SHP77 treated with DMSO at 0.1 percent for 48 hours (cell line): ENCODE results near the gene KRT32.
"Not testable (repeated sequence)": the region's sequence is repeated elsewhere in the genome, so short reads cannot be mapped to it uniquely, and the experiment has no call there.

Experiments
- DNase-seq: peaks from one replicate; lab custom pipeline; 2025; lab: John Stamatoyannopoulos, UW

Gene KRT32

DNA sequence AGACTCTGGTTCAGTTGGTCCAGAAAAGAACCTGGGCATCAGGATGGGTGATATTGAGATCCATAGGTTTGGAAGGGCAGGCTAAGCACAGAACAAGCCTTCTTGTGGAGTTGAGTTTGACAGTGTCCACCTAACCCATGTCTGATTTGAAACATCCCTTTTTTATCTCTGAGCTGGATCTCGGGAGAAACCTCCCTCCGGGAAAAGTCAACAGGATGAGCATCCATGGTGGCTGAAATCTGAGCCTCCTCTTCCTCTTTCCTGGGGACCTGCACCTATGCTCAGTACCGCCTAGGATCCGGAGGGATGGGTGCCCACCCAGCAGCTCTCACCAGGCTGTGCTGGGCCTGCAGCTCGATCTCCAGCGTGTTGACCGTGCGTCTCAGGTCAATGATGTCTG is 3.4 kb downstream of the KRT32 start:
- no peak for DNase-seq

DNA sequence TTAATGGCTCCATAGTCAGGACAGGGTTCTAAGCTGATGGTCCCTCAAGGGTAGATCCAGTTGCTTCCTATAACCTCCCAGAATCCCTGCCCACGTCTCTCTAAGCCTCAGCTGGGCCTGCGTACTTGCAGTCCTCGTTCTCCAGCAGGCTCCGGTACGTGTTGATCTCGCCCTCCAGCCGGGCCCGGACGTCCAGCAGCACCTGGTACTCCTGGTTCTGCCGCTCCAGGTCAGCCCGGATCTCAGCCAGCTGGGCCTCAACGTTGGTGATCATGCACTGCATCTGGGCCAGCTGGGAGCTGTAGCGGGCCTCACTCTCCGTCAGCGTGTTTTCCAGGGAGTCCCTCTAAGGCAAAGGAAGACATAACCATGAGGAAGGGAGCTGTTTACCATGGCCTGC is 4.5 kb downstream of the KRT32 start:
- no peak for DNase-seq

DNA sequence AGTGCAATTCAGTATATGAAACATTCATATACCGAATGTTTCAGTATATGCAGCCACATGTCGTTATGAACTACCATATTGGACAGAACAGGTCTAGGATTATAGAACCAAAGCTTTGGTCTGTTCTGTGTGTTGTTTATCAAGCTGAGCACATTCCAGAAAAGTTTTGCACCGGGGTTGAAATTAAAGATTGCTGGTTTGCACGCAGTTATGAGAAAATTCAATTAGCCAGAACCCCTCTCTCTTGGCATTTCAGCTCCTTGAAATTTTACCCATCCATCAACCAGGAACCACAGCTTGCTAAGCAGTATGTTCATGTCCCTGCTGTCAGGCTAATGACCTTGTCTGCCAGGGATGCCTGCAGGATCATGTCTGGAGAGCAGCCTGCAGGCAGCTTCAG is 9.5 kb downstream of the KRT32 start:
- DNase-seq = no peak

DNA sequence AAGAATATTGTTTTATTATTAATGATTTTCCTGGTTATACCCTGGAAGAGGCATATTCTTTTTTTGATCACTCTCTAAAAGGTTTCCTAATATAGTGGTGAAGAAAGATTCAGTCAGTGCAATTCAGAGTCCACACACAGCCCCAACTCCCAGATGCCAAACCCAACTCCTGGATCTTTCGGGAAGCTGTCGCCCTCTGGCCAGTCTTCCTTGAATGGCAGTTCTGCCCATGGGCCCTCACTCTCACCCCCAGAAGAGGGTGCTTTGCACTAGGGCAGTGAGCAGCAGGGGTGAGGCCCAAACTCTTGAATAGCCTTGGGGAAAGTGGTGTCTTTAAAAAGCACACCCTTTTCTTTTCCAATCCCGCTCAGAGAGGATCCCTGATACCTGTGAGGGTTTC is 11.0 kb downstream of the KRT32 start:
- no peak for DNase-seq

DNA sequence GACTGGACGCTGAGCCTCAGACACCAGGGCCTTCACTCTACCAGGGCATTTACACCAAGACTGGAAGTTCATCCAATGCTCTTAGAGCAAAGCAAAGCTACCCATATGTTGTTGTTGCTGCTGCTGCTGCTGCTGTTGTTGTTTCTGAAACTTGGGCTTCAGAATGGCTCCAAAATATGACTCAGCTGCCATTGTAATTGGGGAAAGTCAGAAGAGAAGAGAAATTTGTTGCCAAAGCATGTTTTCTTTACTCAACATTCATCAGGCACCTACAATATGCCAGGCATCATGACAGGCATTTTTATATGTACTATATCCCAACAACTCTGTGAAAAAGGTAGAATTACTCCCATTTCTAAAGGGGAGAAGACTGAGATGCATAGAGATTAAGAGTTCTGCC is 11.9 kb downstream of the KRT32 start:
- no peak for DNase-seq

DNA sequence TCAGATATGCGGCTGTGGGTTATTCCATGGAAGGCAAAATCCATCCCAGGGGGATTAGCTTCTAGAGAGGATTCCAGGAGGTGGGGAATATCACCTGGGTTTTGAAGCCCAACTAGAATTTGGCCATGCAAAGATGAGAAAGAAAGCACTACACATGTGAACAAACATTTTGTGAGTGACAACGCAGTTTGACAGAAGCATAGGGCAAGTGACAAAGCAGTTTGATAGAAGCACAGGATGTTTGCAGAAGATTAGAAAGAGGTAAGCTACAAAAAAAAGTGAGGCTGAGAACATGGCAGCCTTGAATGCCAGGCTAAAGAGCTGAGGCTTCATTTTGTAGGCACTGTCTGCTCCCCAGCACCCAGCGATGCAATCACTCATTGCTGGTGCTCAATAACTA is 14.1 kb downstream of the KRT32 start:
- DNase-seq = no peak

DNA sequence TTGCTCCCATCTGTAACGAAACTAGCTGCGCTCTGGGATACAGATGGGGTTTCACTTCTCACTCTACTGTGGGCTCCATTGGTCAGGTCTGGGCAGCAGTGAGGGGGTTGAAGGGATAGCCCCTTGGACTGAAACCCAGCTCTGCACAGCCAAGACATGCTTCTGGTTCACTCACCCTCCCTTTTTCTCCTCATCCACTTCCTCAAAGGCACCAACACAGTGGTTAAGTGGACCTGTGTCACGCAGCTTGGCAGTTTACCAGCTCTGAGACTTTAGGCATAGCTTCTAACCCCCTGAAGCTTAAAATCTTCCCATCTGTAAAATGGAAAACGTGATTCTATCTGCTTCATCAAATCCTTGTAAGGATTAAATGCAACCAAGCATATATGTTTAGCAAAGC is 14.9 kb downstream of the KRT32 start:
- DNase-seq = no peak

DNA sequence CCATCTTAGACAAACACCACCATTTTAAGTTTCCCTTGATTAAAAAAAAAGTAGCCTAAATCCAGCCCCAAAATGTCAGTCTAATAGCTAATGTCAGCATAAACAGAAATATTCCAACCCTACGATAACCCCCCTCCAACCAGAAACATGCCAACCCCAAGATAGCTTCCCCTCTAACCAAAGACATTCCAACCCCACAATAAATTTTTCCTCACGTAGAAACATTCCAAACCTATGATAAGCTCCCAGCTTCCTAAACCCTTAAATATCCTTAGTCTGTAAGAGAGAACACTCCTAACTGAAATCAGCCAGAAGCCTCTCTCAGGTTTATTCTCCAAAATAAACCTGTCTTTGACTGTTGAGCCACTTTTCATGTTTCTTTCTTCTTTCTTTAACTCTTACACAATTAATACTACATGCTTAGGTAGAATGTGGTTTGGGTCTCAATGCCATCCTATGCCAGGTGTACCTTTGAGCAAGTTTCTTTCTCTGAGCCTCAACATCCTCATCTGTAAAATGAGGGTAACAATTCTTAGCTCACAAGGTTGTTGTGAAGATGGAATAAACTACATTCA is 15.9 kb downstream of the KRT32 start:
- DNase-seq = no peak

DNA sequence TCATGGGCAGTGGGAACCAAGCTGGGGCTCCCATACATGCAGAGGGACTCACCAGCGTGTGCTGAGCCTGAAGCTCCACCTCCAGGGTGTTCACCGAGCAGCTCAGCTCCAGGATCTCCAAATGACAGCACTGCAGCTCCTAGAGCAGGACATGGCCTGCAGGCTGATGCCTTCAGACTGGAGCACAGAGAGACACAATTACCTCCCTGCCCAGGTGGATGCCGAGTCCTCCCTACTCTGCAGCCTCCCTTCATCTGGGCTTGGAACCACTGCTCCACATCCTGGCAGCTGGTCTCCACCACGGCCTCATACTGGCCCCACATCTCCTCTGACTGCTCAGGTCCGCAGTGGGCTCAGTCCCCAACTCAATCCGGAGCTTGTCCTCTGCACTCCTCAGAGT is 18.2 kb downstream of the KRT32 start:
- DNase-seq = no peak

DNA sequence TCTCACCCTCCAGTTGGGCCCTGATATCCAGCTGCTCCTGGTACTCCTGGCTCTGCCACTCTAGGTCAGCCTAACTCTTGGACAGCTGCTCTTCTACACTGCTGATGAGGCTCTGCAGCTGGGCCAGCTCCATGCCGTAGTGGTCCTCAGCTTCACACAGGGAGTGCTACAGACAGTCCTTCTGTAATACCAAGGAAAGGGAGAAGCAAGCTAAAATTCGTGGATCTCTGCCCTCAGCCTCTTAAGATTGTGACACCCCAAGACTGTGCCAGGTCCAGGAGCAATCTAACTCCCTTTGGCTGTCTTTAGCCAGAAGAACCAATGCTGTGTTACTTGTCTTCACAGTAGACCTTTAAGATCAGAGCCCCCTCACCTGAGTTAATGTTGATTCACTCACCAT is 18.7 kb downstream of the KRT32 start:
- DNase-seq = no peak

DNA sequence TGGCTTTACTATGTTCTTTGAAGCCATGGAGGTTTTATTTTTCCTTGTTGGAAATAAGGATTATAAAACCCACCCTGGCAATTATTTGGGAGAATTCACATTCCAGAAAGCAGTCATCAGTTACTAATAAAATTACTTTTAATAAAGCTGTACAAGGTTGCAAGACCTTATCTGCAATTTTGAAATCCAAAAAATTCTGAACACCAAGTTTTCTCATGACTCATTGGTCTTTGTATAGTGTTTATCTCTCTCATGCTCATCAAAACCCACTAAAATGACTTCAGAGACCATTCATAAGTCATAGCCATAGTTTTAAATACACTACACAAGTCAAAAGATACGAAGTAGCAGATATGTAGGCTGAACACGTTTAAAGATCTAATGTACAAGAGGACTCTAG is 20.4 kb downstream of the KRT32 start:
- no peak for DNase-seq

DNA sequence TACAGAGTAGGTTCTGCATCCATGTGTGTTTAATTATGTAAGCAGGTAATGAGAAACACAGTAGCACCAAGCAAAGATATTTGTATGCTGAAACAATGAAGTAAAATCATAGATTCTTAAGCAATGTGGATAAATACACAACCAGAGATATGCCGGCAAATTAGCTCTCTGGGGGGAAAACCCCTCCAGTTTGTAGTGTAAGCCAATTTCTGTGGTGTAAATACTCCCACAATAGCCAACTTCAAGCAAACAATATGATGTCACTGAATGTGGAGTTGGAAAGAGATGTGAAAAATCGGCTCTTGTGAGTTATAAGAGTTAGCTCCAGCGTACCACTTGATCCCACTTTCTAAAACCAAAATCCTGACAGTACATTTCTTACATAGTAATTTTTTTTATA is 22.5 kb downstream of the KRT32 start:
- DNase-seq = no peak

DNA sequence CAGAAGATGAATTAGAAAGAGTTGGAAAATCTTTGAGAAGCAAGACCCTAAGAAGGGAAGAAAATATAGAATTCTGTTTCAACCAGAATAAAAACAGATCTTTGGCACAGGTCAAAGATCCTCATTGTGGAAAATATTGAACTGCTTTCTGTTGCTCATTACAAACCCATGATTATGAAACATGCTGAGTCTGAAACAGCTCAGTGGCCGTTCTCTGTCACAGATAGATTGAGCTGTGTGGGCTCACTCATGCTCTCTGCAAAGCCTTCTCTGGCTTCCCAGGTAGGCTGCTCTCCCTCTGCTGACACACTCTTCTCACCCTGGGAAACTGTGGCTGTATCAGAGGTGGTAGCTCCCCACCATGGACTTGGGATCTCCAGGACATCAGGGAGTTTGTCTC is 23.0 kb downstream of the KRT32 start:
- DNase-seq = no peak

DNA sequence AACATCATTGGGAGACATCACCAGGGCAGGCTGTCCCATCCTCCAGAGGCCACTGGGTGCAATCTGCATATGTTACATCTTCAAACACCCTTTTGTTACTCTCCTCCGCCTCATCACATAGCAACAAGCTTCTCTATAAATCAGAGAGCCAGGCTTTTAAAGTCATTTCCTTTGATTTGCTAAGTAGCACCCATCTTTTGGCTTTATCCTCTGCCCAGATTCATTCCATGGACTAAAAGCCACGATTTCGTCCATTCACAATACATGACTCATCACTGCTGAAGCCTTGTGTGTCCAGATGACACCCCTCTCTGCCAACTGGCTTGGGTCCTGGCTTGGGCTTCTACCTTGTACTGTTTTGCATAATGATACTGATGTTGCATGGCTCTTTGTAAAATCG is 24.4 kb downstream of the KRT32 start:
- no peak for DNase-seq

DNA sequence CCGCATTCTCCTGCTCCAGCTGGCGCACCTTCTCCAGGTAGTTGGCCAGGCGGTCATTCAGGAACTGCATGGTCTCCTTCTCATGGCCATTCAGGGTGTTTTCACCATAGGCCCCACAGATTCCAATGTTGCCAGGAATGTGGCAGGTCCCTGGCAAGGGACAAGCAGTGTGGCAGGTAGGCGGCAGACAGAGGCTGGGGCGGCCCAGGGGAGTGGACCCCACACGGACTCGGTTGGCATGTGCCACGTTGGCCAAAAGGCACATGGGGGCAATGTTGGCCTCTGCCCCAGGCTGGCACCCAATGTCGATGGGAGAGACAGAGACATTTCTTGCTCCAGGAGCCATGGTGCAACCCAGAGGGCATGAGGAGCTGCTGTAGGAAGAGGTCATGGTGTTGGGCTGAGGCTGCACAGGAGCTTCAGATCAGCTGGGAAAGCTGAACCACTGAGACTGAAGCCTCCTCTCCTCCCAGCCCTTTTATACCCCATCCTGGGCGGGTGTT is 26.6 kb downstream of the KRT32 start, which contains the start of gene KRT38:
Gene KRT38 (minus strand): TSS at position 453 of the 503 bp plus-strand sequence. CDS start 62 bp downstream, at position 391.
- no peak for DNase-seq

DNA sequence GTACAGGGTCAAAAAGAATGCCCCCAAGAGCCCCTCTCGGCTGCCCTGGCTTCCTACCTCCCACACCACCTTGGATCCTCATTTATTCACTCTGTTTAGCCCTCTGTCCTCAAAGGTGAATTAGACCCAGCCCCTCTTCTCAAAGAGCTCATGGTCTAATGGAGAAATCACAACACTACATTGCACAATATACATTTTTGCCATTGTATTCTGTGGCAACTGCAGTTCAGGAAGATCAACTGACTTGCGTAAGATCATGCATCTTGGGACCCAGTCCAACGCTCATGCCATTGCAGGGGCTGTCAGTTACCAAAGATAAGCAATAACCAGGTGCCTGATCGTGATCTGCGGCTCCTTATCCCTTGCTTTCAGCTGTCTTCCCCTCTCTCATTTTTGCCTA is 27.8 kb downstream of the KRT32 start:
- DNase-seq = no peak

DNA sequence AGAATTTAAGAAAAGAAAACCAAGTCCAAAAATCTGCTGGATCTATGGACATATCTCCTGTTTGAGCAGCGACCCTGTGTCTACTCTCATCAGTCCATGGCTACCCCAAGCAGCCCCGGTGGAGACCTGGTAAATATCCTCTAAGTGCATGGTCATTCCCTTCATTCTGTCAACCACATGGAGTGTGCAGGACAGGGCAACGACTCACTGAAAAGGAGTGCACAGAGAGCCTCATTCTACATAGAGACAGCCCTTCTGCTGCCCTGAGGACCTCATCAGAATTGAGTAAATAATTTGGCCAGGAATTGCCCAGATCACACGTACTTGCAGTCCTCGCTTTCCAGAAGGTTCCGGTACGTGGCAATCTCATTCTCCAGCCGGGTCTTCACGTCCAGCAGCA is 29.4 kb downstream of the KRT32 start:
- no peak for DNase-seq

DNA sequence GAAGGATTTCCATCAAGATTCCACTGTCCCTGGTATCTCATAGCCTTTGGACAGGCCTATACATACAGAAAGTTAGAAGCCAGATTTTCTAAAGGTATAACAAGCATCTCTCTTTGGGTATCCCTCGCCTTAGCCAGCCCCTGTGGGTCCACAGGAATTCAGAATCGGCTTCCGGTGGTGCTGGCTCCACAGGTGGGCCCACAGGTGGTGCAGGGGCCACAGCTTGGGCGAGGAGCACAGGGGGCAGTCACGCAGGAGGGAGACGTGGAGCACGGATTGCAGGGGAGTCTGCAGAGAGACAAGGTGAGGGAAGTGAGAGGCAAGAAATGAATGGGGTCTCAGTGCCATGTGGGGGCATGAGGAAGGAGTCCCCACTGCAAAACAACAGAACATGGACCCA is 29.9 kb downstream of the KRT32 start:
- no peak for DNase-seq

DNA sequence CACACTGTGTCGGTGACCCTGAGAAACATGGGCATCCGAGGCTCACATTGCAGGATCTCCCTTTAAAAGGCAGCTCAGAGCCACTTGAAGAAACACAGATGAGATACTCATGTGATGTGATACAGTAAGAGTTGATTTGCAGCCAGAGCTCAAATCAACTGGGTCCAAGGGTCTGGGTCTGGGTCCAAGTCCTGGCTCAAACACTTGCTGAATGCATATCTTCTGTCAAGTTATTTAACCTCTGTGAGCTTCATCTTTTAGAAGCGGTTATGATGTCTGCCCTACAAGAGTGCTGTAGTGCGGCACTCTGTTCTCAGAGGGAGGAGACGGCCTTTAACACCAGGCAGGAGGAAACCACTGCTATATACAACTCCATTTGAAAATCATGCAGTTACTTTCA is 32.8 kb downstream of the KRT32 start:
- no peak for DNase-seq

DNA sequence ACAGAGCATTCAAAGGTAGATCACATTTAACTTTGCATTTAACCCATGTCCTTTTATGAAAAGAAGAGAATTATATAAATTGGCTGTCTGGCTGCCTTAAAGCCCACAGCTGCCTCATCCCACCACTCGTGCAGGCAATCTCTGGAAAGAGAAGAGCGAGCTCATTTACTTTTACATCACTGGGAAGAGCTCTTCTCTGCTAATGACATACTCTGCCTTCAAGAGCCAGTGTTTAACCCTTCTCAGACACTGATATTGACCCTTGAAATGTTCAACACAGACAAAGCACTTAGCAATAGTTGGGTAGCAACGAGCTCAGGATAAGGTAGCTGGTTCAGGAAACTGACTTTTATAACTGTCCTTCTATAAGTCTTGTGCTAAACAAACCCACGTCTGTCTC is 33.2 kb downstream of the KRT32 start:
- no peak for DNase-seq

DNA sequence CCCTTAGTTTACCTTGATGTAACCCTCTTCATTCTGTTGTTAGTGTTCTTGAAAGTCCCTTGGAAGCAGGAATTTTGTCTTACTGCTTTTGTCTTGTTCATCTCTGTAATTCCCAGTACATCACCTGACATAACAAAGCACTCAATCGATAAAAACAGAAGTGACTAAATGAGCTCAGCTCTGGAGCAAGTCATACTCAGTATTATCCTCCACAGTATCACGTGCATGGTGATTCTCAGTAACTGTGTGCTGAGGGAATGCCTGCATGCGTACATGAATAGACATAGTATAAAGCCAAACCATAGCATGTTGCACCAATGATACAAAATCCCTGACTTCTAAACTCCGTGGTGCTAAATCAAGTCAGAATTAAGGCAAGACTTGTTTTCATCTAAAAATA is 33.6 kb downstream of the KRT32 start:
- DNase-seq = no peak

DNA sequence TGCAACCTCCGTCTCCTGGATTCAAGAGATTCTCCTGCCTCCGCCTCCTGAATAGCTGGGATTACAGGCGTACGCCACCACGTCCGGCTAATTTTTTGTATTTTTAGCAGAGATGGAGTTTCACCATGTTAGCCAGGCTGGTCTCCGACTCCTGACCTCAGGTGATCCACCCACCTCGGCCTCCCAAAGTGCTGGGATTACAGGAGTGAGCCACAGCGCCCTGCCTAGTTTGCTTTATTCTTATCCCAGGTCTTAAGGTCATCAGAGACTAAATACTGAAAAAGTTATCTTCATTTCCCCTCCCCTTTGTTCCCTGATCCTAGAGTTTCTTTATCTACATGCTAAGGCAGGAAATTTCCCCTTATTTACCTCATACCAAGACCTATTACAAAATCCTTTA is 36.8 kb downstream of the KRT32 start:
- DNase-seq = not testable (repeated sequence)

DNA sequence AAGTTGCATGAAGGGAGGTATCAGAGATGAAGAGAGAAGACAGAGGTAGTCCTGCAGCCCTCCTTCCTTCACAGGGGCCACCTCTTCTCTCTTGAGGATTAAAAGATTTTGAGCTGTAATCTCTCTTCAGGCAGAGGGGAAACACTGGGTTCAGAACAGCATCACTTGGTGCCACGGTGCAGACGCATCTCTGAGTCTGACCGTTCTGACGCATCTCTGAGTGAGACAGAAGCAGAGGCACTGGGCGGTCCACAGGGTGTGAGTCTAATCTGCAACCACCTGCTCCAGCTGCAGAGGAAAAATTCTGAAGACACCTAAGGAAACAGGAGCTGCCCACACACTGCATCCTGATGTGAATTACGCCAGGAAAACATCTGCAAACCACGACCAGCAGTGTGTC is 37.5 kb downstream of the KRT32 start:
- no peak for DNase-seq

DNA sequence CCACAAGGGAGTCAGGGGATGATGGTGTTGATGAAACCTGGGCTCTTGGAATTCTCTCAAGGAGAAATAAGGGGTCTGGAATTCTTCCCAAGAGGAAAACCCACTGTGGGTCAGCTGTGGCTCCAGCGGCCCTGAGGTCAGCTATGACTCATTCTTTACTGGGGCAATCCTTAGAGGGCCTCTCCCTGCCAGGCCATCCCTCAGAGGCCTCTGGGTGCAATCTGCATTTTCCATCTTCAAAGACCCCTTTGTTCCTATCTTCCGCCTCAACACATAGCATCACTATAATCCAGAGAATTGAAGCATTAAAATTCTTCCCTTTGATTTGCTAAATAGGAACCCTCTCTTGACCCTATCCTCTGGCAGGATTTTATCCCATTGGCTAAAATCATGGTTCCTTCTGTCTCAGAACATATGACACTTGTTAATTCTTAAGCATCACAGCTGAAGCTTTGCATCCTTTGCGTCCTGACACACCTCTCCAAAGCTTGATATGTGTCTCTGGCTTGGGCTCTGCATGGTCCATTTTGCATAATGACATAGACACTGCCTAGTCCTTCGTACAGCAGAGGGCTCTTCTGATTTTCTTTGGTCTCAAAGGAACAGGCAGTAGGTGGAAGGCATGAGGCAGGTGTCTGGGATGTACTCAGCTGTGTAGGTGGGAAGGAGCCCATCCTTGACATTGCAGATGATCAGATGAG is 38.4 kb downstream of the KRT32 start:
- DNase-seq = no peak
